Hepatocyte (in vitro differentiated cells): Measurements from ENCODE around the gene S100A8. TPM values are rescaled to one million over a fixed set of nuclear protein-coding genes. Genes with fewer than 3 reads are reported as not detected.
A peak's percentile ranks its signal among the peaks of the same experiment; 100 is the strongest.
"Not testable (repeated sequence)": the region's sequence is repeated elsewhere in the genome, so short reads cannot be mapped to it uniquely, and the experiment has no call there.

ENCODE experiments used
- DNase-seq: peaks from one replicate; pipeline ENCODE4 v3.0.0-alpha.2; 2016; ENCODE audit warnings: low spot score
- H2AFZ ChIP-seq: fragments of 200-600 bp; sonication (generic); 2 replicates; pipeline ENCODE4 v1.6.0; 2016; ENCODE audit warnings: antibody characterized with exemption, mild to moderate bottlenecking
- H3K27ac ChIP-seq: fragments of 200-600 bp; sonication (generic); 2 replicates; pipeline ENCODE4 v1.5.1; 2016; ENCODE audit warnings: mild to moderate bottlenecking
- H3K27me3 ChIP-seq: fragments of 200-600 bp; sonication (generic); 2 replicates; pipeline ENCODE4 v1.6.1; 2016
- H3K36me3 ChIP-seq: fragments of 200-600 bp; sonication (generic); replicated peaks from 2 replicates; pipeline ENCODE4 v1.5.1; 2016; ENCODE audit warnings: low read depth; ENCODE audit not compliant: insufficient read depth
- H3K4me1 ChIP-seq: fragments of 200-600 bp; sonication (generic); 2 replicates; pipeline ENCODE4 v1.5.1; 2016; ENCODE audit warnings: mild to moderate bottlenecking, moderate library complexity; ENCODE audit not compliant: insufficient read depth
- H3K4me2 ChIP-seq: fragments of 200-600 bp; sonication (generic); 2 replicates; pipeline ENCODE4 v1.6.0; 2016
- H3K4me3 ChIP-seq: fragments of 200-600 bp; sonication (generic); 2 replicates; pipeline ENCODE4 v1.5.1; 2016; ENCODE audit warnings: mild to moderate bottlenecking
- H3K79me2 ChIP-seq: fragments of 200-600 bp; sonication (generic); 2 replicates; pipeline ENCODE4 v1.6.0; 2017; ENCODE audit warnings: mild to moderate bottlenecking
- H3K9me2 ChIP-seq: fragments of 200-600 bp; sonication (generic); replicated peaks from 2 replicates; pipeline ENCODE4 v1.6.0; 2017; ENCODE audit warnings: mild to moderate bottlenecking; ENCODE audit not compliant: insufficient read depth
- H3K9me3 ChIP-seq: fragments of 200-600 bp; sonication (generic); 2 replicates; pipeline ENCODE4 v1.5.1; 2016; ENCODE audit warnings: low read depth, mild to moderate bottlenecking
- H4K20me1 ChIP-seq: fragments of 200-600 bp; sonication (generic); 2 replicates; pipeline ENCODE4 v1.6.0; 2016; ENCODE audit warnings: mild to moderate bottlenecking; ENCODE audit not compliant: insufficient read depth, poor library complexity, severe bottlenecking
- EZH2 ChIP-seq: fragments of 200-600 bp; sonication (generic); IDR thresholded peaks from 2 replicates; pipeline ENCODE4 v1.6.1; 2016; ENCODE audit warnings: antibody characterized with exemption, mild to moderate bottlenecking, borderline replicate concordance
- EZH2phosphoT487 ChIP-seq: fragments of 200-600 bp; sonication (generic); IDR thresholded peaks from one replicate; pipeline ENCODE4 v1.6.1; 2018; ENCODE audit warnings: antibody characterized with exemption, mild to moderate bottlenecking, low read depth, moderate library complexity; ENCODE audit not compliant: unreplicated experiment, severe bottlenecking
- WGBS: methylation state at CpG from one replicate; pipeline ENCODE4 v1.1.6; 2016; ENCODE audit warnings: low lambda C conversion rate; ENCODE audit errors: missing lambda C conversion rate; 5-methylcytosine and 5-hydroxymethylcytosine counted together
- polyA plus RNA-seq: library from polyadenylated mRNA; unstranded; fragments of >200 nt; fragmentation: Nextera tagmentation; extraction: Ambion mirVana; gene quantifications from 2 replicates; pipeline ENCODE4 v1.2.1, GENCODE V29; 2016
- total RNA-seq: library from RNA; depleted of rRNA; stranded (reverse); fragments of >200 nt; gene quantifications from 2 replicates; pipeline ENCODE4 v1.2.3, GENCODE V29; 2014
- TF ChIP-seq, protein P1 (sequence below): fragments of 200-600 bp; sonication (generic); IDR thresholded peaks from 2 replicates; pipeline ENCODE4 v1.5.1; 2016; ENCODE audit warnings: antibody characterized with exemption, mild to moderate bottlenecking; ENCODE audit not compliant: poor library complexity

S100A8 gene
- total and polyA plus RNA-seq, 2 experiments from 2014 or later: 0.70 to 2.2 TPM

DNA sequence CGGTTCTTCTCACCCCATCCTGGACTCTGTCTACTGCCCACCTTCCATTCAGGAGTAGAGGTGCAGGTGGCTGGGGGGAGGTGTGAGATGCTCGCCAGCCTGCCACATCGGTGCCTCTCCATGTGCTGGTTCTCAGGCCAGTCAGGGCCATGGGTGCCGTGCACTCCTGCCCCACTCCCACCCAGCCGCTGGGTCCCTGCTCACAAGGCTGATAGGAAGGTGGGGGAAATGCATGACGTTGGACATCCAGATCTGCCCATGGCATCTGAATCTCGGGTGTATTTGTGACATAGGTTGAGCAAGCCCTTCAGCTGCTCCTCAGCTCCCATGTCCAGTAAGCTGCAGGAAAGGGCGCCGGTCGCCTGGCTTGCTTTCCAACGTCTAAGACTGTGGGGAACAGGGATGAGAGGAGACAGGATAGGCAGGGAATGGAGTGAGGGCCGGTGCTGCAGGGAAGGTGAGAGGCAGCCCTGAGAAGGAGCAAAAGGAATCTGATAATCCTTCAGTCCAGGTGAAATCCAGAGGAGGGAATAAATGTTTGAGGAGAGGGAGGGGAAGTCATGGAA lies 37.3 kb upstream of the S100A8 start:
- Histone ChIP-seq H3K4me1 (no peaks in the 10 kb centered on the region), H3K4me3 (no peak overlapping the region), H3K9me3 (no peaks in the 10 kb centered on the region), H3K4me2 (no peak overlapping the region), H3K27ac (no peak overlapping the region), H3K27me3 (no peaks in the 10 kb centered on the region), H3K36me3 (no peaks in the 10 kb centered on the region), H3K79me2 (no peaks in the 10 kb centered on the region), H4K20me1 (no peaks in the 10 kb centered on the region), H2AFZ (no peak overlapping the region), H3K9me2 (no peaks in the 10 kb centered on the region)
- TF ChIP-seq EZH2phosphoT487: no peak
- TF ChIP-seq, protein P1, sequence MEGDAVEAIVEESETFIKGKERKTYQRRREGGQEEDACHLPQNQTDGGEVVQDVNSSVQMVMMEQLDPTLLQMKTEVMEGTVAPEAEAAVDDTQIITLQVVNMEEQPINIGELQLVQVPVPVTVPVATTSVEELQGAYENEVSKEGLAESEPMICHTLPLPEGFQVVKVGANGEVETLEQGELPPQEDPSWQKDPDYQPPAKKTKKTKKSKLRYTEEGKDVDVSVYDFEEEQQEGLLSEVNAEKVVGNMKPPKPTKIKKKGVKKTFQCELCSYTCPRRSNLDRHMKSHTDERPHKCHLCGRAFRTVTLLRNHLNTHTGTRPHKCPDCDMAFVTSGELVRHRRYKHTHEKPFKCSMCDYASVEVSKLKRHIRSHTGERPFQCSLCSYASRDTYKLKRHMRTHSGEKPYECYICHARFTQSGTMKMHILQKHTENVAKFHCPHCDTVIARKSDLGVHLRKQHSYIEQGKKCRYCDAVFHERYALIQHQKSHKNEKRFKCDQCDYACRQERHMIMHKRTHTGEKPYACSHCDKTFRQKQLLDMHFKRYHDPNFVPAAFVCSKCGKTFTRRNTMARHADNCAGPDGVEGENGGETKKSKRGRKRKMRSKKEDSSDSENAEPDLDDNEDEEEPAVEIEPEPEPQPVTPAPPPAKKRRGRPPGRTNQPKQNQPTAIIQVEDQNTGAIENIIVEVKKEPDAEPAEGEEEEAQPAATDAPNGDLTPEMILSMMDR: no peak
- WGBS: 71% methylated on average over 12 of the region's 12 CpGs
- DNase-seq: no peak

DNA sequence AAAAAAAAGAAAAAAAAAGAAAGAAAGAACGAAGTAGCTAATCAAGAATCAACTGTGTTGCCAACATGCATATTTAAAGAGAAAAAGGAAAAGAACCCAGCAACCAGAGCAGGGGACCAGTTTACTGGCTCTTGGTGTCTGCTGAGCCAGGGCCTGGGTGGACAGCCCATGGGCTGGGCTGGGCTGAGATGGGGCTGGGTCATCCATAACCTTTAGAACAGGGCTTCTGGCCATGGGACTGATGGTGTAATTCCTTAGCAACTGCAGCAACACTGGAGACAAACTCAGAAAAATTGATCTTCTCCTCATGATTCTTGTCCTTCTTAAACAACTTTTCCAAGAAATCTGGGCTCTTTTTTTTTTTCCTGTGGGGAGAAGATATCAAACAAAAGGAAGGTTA lies 35.9 kb upstream of the S100A8 start:
- DNase-seq: no peak
- Histone ChIP-seq H3K9me3 (no peaks in the 10 kb centered on the region), H3K36me3 (no peaks in the 10 kb centered on the region), H3K4me1 (no peaks in the 10 kb centered on the region), H3K4me2 (no peak overlapping the region), H3K4me3 (no peak overlapping the region), H3K79me2 (no peaks in the 10 kb centered on the region), H4K20me1 (no peaks in the 10 kb centered on the region), H3K27me3 (no peaks in the 10 kb centered on the region), H2AFZ (no peak overlapping the region), H3K9me2 (no peaks in the 10 kb centered on the region), H3K27ac (no peak overlapping the region)
- WGBS: 67% methylated on average over 1 of the region's 1 CpG
- TF ChIP-seq, protein P1: no peak
- TF ChIP-seq EZH2: no peak
- TF ChIP-seq EZH2phosphoT487: no peak

DNA sequence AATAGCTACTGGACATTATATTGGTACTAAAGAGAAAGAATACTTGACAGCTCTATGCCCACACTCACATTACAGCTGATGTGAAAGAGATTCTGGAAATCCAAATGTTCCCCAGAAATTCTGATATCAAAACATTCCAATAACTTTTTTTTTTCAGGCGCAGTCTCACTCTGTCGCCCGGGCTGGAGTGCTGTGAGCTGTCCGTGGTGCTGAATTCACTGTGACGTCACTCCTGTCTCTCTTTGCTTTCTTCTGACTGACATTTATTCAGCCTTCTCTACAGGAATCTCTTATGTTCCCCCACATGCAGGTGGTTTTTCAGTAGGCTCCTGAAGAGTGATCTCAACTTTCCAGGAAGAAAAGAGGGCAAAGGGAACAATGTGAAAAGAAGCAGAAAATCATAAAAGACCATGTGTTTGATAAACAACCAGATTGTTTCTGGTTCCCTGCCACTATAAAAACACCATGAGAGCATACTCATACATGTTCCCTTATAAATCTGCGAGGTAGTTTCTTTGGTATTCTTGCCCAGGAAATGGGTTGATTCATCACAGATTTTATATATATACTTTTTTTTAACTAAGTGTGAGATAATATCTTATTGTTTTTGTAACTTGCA lies 31.7 kb upstream of the S100A8 start:
- TF ChIP-seq EZH2phosphoT487: no peak
- no peaks in the 10 kb centered on the region for H3K9me3 ChIP-seq
- no peaks in the 10 kb centered on the region for H3K79me2 ChIP-seq
- H3K4me3 ChIP-seq: no peak overlapping the region
- no peaks in the 10 kb centered on the region for H3K36me3 ChIP-seq
- H3K27ac ChIP-seq: no peak overlapping the region
- H2AFZ ChIP-seq: no peak overlapping the region
- H3K9me2 ChIP-seq: no peaks in the 10 kb centered on the region
- H4K20me1 ChIP-seq: no peaks in the 10 kb centered on the region
- 9% methylated on average over 6 of the region's 6 CpGs for WGBS
- no peak overlapping the region for H3K4me2 ChIP-seq
- no peaks in the 10 kb centered on the region for H3K27me3 ChIP-seq
- DNase-seq: peak; percentile 77
- no peaks in the 10 kb centered on the region for H3K4me1 ChIP-seq

DNA sequence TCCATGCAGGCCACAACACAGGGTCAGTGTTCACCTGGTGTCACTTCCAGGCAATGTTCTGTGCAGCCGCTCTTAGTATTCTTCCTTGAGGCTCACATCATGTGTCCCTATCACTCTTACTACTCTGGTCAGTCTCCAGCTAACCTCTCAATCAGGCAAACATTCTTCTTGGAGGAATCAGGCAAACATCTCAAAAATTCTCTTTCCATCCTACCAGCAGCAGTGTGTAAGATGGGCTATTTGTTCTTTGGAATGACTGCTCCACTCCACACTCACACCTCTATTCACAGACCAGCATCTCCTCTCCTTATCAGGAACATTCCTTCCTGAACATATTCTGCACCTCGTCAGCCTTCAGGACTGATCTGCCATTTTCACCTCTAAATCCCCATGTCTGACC lies 29.4 kb upstream of the S100A8 start:
- Histone ChIP-seq H3K4me3 (no peak overlapping the region), H3K36me3 (no peaks in the 10 kb centered on the region), H4K20me1 (no peaks in the 10 kb centered on the region), H3K4me1 (no peaks in the 10 kb centered on the region), H3K27me3 (no peaks in the 10 kb centered on the region), H3K79me2 (no peaks in the 10 kb centered on the region), H3K9me3 (no peaks in the 10 kb centered on the region), H3K9me2 (no peaks in the 10 kb centered on the region), H3K4me2 (no peak overlapping the region), H3K27ac (no peak overlapping the region), H2AFZ (no peak overlapping the region)
- TF ChIP-seq, protein P1: no peak
- no peak for TF ChIP-seq EZH2
- no peak for TF ChIP-seq EZH2phosphoT487
- 75% methylated on average over 2 of the region's 2 CpGs for WGBS
- no peak for DNase-seq

DNA sequence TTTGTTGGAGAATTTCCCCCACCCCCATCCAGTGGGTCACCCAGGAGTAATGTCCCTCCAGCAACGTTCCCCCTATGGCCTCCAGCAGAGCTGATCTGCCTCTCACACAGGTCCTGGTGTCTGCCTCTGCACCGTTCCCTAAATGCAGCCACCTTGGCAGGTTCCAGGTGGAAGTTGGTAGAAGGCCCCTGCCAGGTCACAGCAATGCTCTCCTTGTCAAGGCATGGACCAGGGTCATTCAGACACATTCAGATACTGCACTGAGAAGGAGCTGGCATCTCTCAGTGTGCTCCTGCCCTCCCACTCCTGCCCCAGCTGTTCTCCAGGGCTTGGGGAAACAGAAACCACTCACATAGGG lies 28.5 kb upstream of the S100A8 start:
- DNase-seq, H4K20me1 ChIP-seq, H3K4me2 ChIP-seq, H3K27ac ChIP-seq, H3K79me2 ChIP-seq, H3K4me3 ChIP-seq, H3K9me3 ChIP-seq, H3K27me3 ChIP-seq, H3K4me1 ChIP-seq, H2AFZ ChIP-seq, H3K9me2 ChIP-seq, H3K36me3 ChIP-seq: not testable (repeated sequence)
- 51% methylated on average over 2 of the region's 2 CpGs for WGBS

DNA sequence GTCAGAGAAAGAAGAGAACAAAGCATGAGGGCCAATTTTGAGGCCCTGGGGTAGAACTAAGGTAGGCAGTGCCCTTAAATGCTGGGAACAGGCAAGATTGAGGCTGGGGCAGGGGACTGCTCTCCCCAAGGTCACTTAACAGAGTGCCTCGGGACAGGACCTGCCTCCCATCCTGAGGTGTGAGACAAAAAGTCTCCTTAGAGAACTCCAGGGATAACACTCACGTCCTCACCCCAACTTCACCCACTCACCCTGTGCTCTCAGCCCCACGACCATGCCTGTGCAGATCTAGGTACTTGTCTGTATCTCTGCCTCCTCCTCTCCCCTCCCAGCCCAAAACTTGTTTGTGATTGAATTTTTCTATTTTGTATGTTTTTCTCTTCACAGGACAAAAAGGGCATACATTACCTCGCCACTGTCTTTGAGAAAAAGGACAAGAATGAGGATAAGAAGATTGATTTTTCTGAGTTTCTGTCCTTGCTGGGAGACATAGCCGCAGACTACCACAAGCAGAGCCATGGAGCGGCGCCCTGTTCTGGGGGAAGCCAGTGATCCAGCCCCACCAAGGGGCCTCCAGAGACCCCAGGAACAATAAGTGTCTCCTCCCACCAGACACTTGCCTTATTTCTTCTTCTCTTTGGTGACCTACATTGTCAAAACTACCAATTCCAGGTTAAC lies 28.0 kb upstream of the S100A8 start:
- not testable (repeated sequence) for H3K4me3 ChIP-seq, DNase-seq, H3K4me1 ChIP-seq, H3K27ac ChIP-seq, H3K9me2 ChIP-seq, H3K36me3 ChIP-seq, H2AFZ ChIP-seq, H4K20me1 ChIP-seq, H3K4me2 ChIP-seq, H3K79me2 ChIP-seq, H3K27me3 ChIP-seq, H3K9me3 ChIP-seq
- WGBS: 62% methylated on average over 7 of the region's 7 CpGs
